ENCODE measurements around the gene ABCB1. TPM values are rescaled to one million over a fixed set of nuclear protein-coding genes. Genes with fewer than 3 reads are reported as not detected.
A peak's percentile ranks its signal among the peaks of the same experiment; 100 is the strongest.

Gene ABCB1
- total RNA-seq, 6 experiments from 2014 or later = 29.4 to 68.5 (median 51.0) TPM

DNA sequence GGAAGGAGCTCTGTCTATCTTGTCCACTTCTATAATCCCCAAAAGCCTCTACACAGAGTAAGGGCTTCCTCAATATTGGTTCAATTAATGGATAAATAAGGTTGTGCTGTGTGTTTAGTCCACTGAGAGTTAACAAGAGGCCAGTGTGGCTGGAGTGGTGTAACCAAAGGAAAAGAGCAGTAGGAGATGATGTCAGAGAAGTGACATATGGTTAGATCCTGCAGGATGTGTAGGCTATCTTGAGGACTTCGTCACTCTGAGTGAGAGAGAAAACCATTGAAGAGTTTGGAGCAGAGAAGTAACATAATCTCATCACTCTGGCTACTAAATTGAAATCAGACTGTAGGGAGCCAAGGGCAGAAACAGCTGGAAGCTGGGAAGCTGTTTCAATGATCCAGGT, 14.5 kb upstream of the ABCB1 start:
- no peak for DNase-seq
- Histone ChIP-seq H3K4me1 (no peaks in the 10 kb centered on the region), H3K27ac (no peak overlapping the region), H3K27me3 (no peaks in the 10 kb centered on the region), H3K9me3 (no peaks in the 10 kb centered on the region), H3K36me3 (no peaks in the 10 kb centered on the region), H3K4me3 (no peak overlapping the region)
- ATAC-seq = no peak
- WGBS (ENCODE audit: insufficient coverage, low coverage, low lambda C conversion rate, missing lambda C conversion rate) = 79% methylated on average over 1 of the region's 1 CpG
- TF ChIP-seq, protein P1, sequence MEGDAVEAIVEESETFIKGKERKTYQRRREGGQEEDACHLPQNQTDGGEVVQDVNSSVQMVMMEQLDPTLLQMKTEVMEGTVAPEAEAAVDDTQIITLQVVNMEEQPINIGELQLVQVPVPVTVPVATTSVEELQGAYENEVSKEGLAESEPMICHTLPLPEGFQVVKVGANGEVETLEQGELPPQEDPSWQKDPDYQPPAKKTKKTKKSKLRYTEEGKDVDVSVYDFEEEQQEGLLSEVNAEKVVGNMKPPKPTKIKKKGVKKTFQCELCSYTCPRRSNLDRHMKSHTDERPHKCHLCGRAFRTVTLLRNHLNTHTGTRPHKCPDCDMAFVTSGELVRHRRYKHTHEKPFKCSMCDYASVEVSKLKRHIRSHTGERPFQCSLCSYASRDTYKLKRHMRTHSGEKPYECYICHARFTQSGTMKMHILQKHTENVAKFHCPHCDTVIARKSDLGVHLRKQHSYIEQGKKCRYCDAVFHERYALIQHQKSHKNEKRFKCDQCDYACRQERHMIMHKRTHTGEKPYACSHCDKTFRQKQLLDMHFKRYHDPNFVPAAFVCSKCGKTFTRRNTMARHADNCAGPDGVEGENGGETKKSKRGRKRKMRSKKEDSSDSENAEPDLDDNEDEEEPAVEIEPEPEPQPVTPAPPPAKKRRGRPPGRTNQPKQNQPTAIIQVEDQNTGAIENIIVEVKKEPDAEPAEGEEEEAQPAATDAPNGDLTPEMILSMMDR (IDR thresholded peaks at IDR 0.05) = no peak
- TF ChIP-seq POLR2A (IDR thresholded peaks at IDR 0.05) = no peak
- intact Hi-C loops (cut with DNase I) = no loop called here

DNA sequence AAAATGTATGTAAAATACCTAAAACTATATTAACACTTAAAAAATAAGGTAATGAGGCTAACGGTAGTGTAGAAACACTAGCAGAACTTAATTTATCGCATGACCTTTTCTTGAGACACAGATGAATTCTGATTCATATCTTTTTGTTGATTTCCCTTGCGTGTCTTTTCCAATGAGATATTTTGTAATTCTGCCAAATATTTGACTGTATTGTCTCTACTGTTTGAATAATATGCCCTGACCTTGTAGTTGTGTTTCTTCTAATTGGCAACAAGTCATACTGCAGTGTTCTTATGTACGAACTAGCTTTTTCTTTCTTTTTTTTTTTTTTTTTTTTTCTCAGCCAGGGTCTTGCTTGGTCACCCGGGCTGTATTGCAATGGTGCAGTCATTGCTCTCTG, 9.2 kb upstream of the ABCB1 start:
- Histone ChIP-seq H3K9me3 (no peaks in the 10 kb centered on the region), H3K27ac (no peak overlapping the region), H3K36me3 (no peaks in the 10 kb centered on the region), H3K4me1 (peaks cover 0 to 16% (median 0%) of the 10 kb centered on the region in 4 donors), H3K27me3 (no peaks in the 10 kb centered on the region), H3K4me3 (no peak overlapping the region)
- intact Hi-C loops (cut with DNase I) = no loop called here
- TF ChIP-seq, protein P1 (IDR thresholded peaks at IDR 0.05) = no peak
- TF ChIP-seq POLR2A (IDR thresholded peaks at IDR 0.05) = no peak
- DNase-seq (no peak), ATAC-seq (no peak)
- 81% methylated on average over 5 of the region's 5 CpGs for WGBS (ENCODE audit: insufficient coverage, low coverage, low lambda C conversion rate, missing lambda C conversion rate)

GRCh38 chr7:87608431-87608830, 7.7 kb upstream of the ABCB1 start:
- ATAC-seq (peak in 3 of 4 donors; percentile 53 to 81 (median 79)), DNase-seq (no peak)
- Histone ChIP-seq H3K4me3 (peak overlapping the region in 1 of 3 donors; percentile 5), H3K27me3 (no peaks in the 10 kb centered on the region), H3K27ac (peak overlapping the region in 1 of 3 donors; percentile 14), H3K9me3 (no peaks in the 10 kb centered on the region), H3K4me1 (peaks cover 0 to 16% (median 0%) of the 10 kb centered on the region in 4 donors), H3K36me3 (no peaks in the 10 kb centered on the region)
- no peak for TF ChIP-seq POLR2A (IDR thresholded peaks at IDR 0.05)
- TF ChIP-seq, protein P1 (IDR thresholded peaks at IDR 0.05) = no peak
- 13% methylated on average over 3 of the region's 3 CpGs for WGBS (ENCODE audit: insufficient coverage, low coverage, low lambda C conversion rate, missing lambda C conversion rate)
- intact Hi-C loops (cut with DNase I) = no loop called here

DNA sequence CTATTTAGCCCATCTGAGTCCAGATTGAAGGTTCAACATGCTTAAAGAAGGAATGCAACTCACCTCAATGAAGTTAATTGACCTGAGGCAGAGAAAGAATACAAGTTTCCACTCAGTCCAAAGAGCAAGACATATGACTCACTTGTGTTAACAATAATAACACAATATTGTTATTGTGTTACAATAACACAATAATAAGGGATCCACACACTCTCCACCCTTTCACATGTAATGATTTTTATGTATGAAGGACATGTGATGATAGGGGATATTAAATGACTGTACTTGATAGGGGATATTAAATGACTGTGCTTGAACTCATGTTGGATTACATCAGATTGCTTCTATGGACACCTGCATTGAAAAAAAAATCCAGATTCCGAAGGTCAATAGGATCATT, 3.6 kb upstream of the ABCB1 start:
- intact Hi-C loops (cut with DNase I) = no loop called here
- WGBS (ENCODE audit: insufficient coverage, low coverage, low lambda C conversion rate, missing lambda C conversion rate) = 77% methylated on average over 1 of the region's 1 CpG
- Histone ChIP-seq H3K9me3 (no peaks in the 10 kb centered on the region), H3K36me3 (no peaks in the 10 kb centered on the region), H3K27me3 (no peaks in the 10 kb centered on the region), H3K4me3 (no peak overlapping the region), H3K4me1 (peaks cover 0 to 16% (median 0%) of the 10 kb centered on the region in 4 donors), H3K27ac (no peak overlapping the region)
- ATAC-seq (no peak), DNase-seq (no peak)
- TF ChIP-seq, protein P1 (IDR thresholded peaks at IDR 0.05) = no peak
- no peak for TF ChIP-seq POLR2A (IDR thresholded peaks at IDR 0.05)

- Histone ChIP-seq H3K36me3 (no peaks in the 10 kb centered on the region), H3K27me3 (no peaks in the 10 kb centered on the region), H3K4me3 (peak overlapping the region; percentile 50 to 69 (median 68)), H3K27ac (peak overlapping the region in 2 of 3 donors; percentile 77 to 89), H3K4me1 (peaks cover 0 to 3% (median 0%) of the 10 kb centered on the region in 4 donors), H3K9me3 (no peaks in the 10 kb centered on the region)
- ATAC-seq (peak; percentile 38 to 60 (median 52)), DNase-seq (peak in 2 of 3 donors; percentile 54 to 56)
- WGBS (ENCODE audit: insufficient coverage, low coverage, low lambda C conversion rate, missing lambda C conversion rate) = 7% methylated on average over 10 of the region's 10 CpGs
- TF ChIP-seq POLR2A (IDR thresholded peaks at IDR 0.05) = peak; percentile 57
- TF ChIP-seq, protein P1 (IDR thresholded peaks at IDR 0.05) = no peak
- intact Hi-C loops (cut with DNase I) = no loop called here
These were observed 1.3 kb downstream of the ABCB1 start for GRCh38 chr7:87599336-87599735.
